Fibroblast of mammary gland (primary cell): ENCODE results near the gene KCNAB3.
A peak's percentile ranks its signal among the peaks of the same experiment; 100 is the strongest.

ENCODE experiments used
- DNase-seq: peaks from one replicate; pipeline ENCODE4 v3.0.0-alpha.2; 2010; ENCODE audit warnings: low read depth
- H3K4me3 ChIP-seq: 2 replicates; pipeline ENCODE4 v1.5.1; 2011; ENCODE audit warnings: low read depth, mild to moderate bottlenecking, low read length, moderate library complexity; ENCODE audit not compliant: control insufficient read depth
- CTCF ChIP-seq: conservative IDR thresholded peaks from 2 replicates; pipeline ENCODE4 v1.5.1; 2011; ENCODE audit warnings: low read depth, low read length, inconsistent platforms; ENCODE audit not compliant: control insufficient read depth, insufficient read depth

The KCNAB3 gene

GRCh38 chr17:7889166-7889955 is 40.3 kb downstream of the KCNAB3 start:
- TF ChIP-seq CTCF: peak; percentile 48
- peak; percentile 96 for DNase-seq
- H3K4me3 ChIP-seq: peak overlapping the region; percentile 21

GRCh38 chr17:7888184-7888920 is 41.3 kb downstream of the KCNAB3 start, which contains the start of gene CHD3:
Gene CHD3, plus strand, starts transcription at chr17:7888789. Its CDS starts 212 bp downstream, at chr17:7889001.
- TF ChIP-seq CTCF: no peak
- peak within 1 kb of the TSS; percentile 44 for H3K4me3 ChIP-seq
- DNase-seq: no peak

GRCh38 chr17:7887482-7888183 is 42.0 kb downstream of the KCNAB3 start:
- no peak for TF ChIP-seq CTCF
- peak; percentile 95 for DNase-seq
- peak overlapping the region; percentile 75 for H3K4me3 ChIP-seq

- DNase-seq: no peak
- peak overlapping the region; percentile 75 for H3K4me3 ChIP-seq
- TF ChIP-seq CTCF: no peak
Observed at GRCh38 chr17:7887038-7887481, 42.6 kb downstream of the KCNAB3 start.

- H3K4me3 ChIP-seq: peak overlapping the region; percentile 75
- DNase-seq: no peak
- no peak for TF ChIP-seq CTCF
Observed at GRCh38 chr17:7886227-7887037, 43.2 kb downstream of the KCNAB3 start.
